ENCODE data around the gene TEAD4.

DNA sequence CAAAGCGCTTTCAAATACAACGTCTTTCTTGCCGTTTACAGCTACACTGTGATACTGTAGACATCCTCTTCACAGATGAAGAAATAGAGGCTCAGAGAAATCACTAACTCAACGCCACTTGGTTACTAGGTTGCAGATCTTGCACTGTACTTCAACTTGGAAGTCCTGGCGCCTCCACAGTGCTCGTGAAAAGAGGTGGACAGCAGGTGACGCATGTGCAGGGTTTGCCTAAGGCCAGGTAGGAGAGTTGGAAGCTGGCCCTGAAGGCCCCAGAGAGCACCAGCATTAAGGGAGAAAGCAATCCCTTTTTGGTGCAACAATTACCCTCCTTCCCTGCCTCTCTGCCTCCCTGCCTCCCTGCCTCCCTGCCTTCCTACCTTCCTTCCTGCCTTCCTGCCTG lies 95.2 kb downstream of the TEAD4 start:
- TF ChIP-seq CTCF (IDR thresholded peaks at IDR 0.05) (no peak), POLR2A (IDR thresholded peaks at IDR 0.05) (no peak)

Data from thyroid gland (tissue), 4 donors.